HG02798 (cell line): ENCODE measurements around the gene CDC37L1.

ENCODE experiments used
- ATAC-seq: cut with Tn5 transposase; IDR thresholded peaks from one replicate; pipeline ENCODE4 v1.9.1; 2021; ENCODE audit warnings: mild to moderate bottlenecking; ENCODE audit not compliant: unreplicated experiment, poor library complexity

CDC37L1 gene

GRCh38 chr9:4667681-4668080, 11.7 kb upstream of the CDC37L1 start:
- no peak for ATAC-seq

- ATAC-seq = no peak
Measured at GRCh38 chr9:4668604-4669003, 10.8 kb upstream of the CDC37L1 start.

- ATAC-seq = no peak
Measured at GRCh38 chr9:4669890-4670289, 9.5 kb upstream of the CDC37L1 start.

GRCh38 chr9:4670591-4670990, 8.8 kb upstream of the CDC37L1 start:
- ATAC-seq = no peak

GRCh38 chr9:4671737-4672136, 7.6 kb upstream of the CDC37L1 start:
- no peak for ATAC-seq

- no peak for ATAC-seq
Measured at GRCh38 chr9:4674783-4675182, 4.6 kb upstream of the CDC37L1 start.

GRCh38 chr9:4677392-4677791, 2.0 kb upstream of the CDC37L1 start:
- no peak for ATAC-seq

- peak; percentile 15 for ATAC-seq
Measured at GRCh38 chr9:4678679-4679267, 596 bp upstream of the CDC37L1 start.

- ATAC-seq = no peak
Measured at GRCh38 chr9:4680173-4680525, 780 bp downstream of the CDC37L1 start.

GRCh38 chr9:4680750-4681149, 1.4 kb downstream of the CDC37L1 start:
- no peak for ATAC-seq

- no peak for ATAC-seq
Measured at GRCh38 chr9:4684820-4685219, 5.5 kb downstream of the CDC37L1 start.

- ATAC-seq = no peak
Measured at GRCh38 chr9:4686112-4686511, 6.7 kb downstream of the CDC37L1 start.

- no peak for ATAC-seq
Measured at GRCh38 chr9:4686584-4686983, 7.2 kb downstream of the CDC37L1 start.

GRCh38 chr9:4689021-4689420, 9.7 kb downstream of the CDC37L1 start:
- no peak for ATAC-seq

- peak; percentile 84 for ATAC-seq
Measured at GRCh38 chr9:4689687-4690104, 10.3 kb downstream of the CDC37L1 start.

GRCh38 chr9:4690144-4690543, 10.8 kb downstream of the CDC37L1 start:
- peak; percentile 37 for ATAC-seq

- ATAC-seq = no peak
Measured at GRCh38 chr9:4691795-4692194, 12.4 kb downstream of the CDC37L1 start.

GRCh38 chr9:4700091-4700490, 20.7 kb downstream of the CDC37L1 start:
- ATAC-seq = no peak

GRCh38 chr9:4700932-4701331, 21.6 kb downstream of the CDC37L1 start:
- ATAC-seq = no peak

GRCh38 chr9:4701526-4701925, 22.2 kb downstream of the CDC37L1 start:
- ATAC-seq = no peak

GRCh38 chr9:4704129-4704528, 24.8 kb downstream of the CDC37L1 start:
- no peak for ATAC-seq

- ATAC-seq = no peak
Measured at GRCh38 chr9:4706021-4706420, 26.7 kb downstream of the CDC37L1 start.
